HEK293 (cell line): ENCODE results near the gene THAP4.

Source experiments
- CTCF ChIA-PET: fragments of 350-600 bp; formaldehyde crosslinking; extraction: SDS; loops from one replicate; lab custom pipeline; 2021; ENCODE audit warnings: antibody characterized with exemption; lab: Yijun Ruan, JAX
- POLR2A ChIA-PET: fragments of 300-600 bp; formaldehyde crosslinking; extraction: SDS; loops from one replicate; lab custom pipeline; 2020; ENCODE audit warnings: antibody characterized with exemption, inconsistent platforms; lab: Yijun Ruan, JAX
- H3K27ac ChIP-seq: fragments of 200-500 bp; sonication (Bioruptor generic); 2 replicates; pipeline ENCODE4 v1.5.1; 2014; ENCODE audit warnings: low read depth, low read length, control low read depth, inconsistent platforms; ENCODE audit errors: extremely low read depth
- H3K36me3 ChIP-seq, 2 experiments: fragments of 200-500 bp in 1 of 2; sonication (Bioruptor generic) in 1 of 2; 1 replicate in 1 of 2; 2 replicates in 1 of 2; pipeline ENCODE4 v1.5.1; 2014 to 2017; ENCODE audit warnings: inconsistent platforms in 2 of 2, low read length in 2 of 2; ENCODE audit not compliant: control insufficient read depth in 2 of 2, insufficient read depth in 1 of 2
- H3K4me1 ChIP-seq: fragments of 200-500 bp; sonication (Bioruptor generic); 2 replicates; pipeline ENCODE4 v1.5.1; 2014; ENCODE audit warnings: mild to moderate bottlenecking, low read length, inconsistent platforms; ENCODE audit not compliant: control insufficient read depth, insufficient read depth
- H3K4me3 ChIP-seq: 2 replicates; pipeline ENCODE4 v1.5.1; 2011; ENCODE audit warnings: low read depth, mild to moderate bottlenecking, control low read depth, low read length, moderate library complexity
- H3K9me3 ChIP-seq: fragments of 200-500 bp; sonication (Bioruptor generic); 2 replicates; pipeline ENCODE4 v1.5.1; 2014; ENCODE audit warnings: low read depth, low read length, inconsistent platforms; ENCODE audit not compliant: control insufficient read depth, insufficient read depth
- EGR2 ChIP-seq: fragments of 450-650 bp; formaldehyde crosslinking; IDR thresholded peaks from 2 replicates; pipeline ENCODE4 v1.5.1; 2016; ENCODE audit warnings: low read depth, missing biosample characterization, missing genetic modification characterization
- KLF1 ChIP-seq: fragments of 450-650 bp; formaldehyde crosslinking; IDR thresholded peaks from 2 replicates; pipeline ENCODE4 v1.5.1; 2016; ENCODE audit warnings: missing biosample characterization, missing genetic modification characterization
- OSR2 ChIP-seq: fragments of 450-650 bp; formaldehyde crosslinking; IDR thresholded peaks from 2 replicates; pipeline ENCODE4 v1.5.1; 2016; ENCODE audit warnings: missing biosample characterization, missing genetic modification characterization
- ZBTB21 ChIP-seq: fragments of 450-650 bp; formaldehyde crosslinking; IDR thresholded peaks from 2 replicates; pipeline ENCODE4 v1.5.1; 2017; ENCODE audit warnings: missing biosample characterization, missing genetic modification characterization
- ZFHX2 ChIP-seq: fragments of 450-650 bp; formaldehyde crosslinking; conservative IDR thresholded peaks from 2 replicates; pipeline ENCODE4 v1.5.1; 2016; ENCODE audit warnings: missing biosample characterization, missing genetic modification characterization
- ZFP41 ChIP-seq: fragments of 450-650 bp; formaldehyde crosslinking; IDR thresholded peaks from 2 replicates; pipeline ENCODE4 v1.5.1; 2016; ENCODE audit warnings: missing biosample characterization, missing genetic modification characterization, borderline replicate concordance
- ZNF157 ChIP-seq: fragments of 450-650 bp; formaldehyde crosslinking; IDR thresholded peaks from 2 replicates; pipeline ENCODE4 v1.5.1; 2016; ENCODE audit warnings: missing biosample characterization, missing genetic modification characterization
- ZNF202 ChIP-seq: fragments of 450-650 bp; formaldehyde crosslinking; IDR thresholded peaks from 2 replicates; pipeline ENCODE4 v1.5.1; 2016; ENCODE audit warnings: missing biosample characterization, missing genetic modification characterization, borderline replicate concordance
- ZNF214 ChIP-seq: fragments of 450-650 bp; formaldehyde crosslinking; IDR thresholded peaks from 2 replicates; pipeline ENCODE4 v1.5.1; 2017; ENCODE audit warnings: missing biosample characterization, mild to moderate bottlenecking, missing genetic modification characterization, borderline replicate concordance
- ZNF274 ChIP-seq, 2 experiments: fragments of 200-500 bp in 1 of 2; fragments of 450-650 bp in 1 of 2; sonication (Bioruptor generic) in 1 of 2; formaldehyde crosslinking in 1 of 2; IDR thresholded peaks; 2 replicates each; pipeline versions ENCODE4 v1.5.1 to v1.6.1; 2014 to 2016; ENCODE audit warnings: borderline replicate concordance in 1 of 2, inconsistent platforms in 1 of 2, low read length in 1 of 2, missing biosample characterization in 1 of 2, missing genetic modification characterization in 1 of 2
- ZNF280D ChIP-seq: fragments of 450-650 bp; formaldehyde crosslinking; IDR thresholded peaks from 2 replicates; pipeline ENCODE4 v1.5.1; 2016; ENCODE audit warnings: missing biosample characterization, missing genetic modification characterization
- ZNF311 ChIP-seq: fragments of 450-650 bp; formaldehyde crosslinking; IDR thresholded peaks from 2 replicates; pipeline ENCODE4 v1.5.1; 2017; ENCODE audit warnings: missing biosample characterization, missing genetic modification characterization, borderline replicate concordance
- ZNF416 ChIP-seq: fragments of 450-650 bp; formaldehyde crosslinking; IDR thresholded peaks from 2 replicates; pipeline ENCODE4 v1.5.1; 2016; ENCODE audit warnings: missing biosample characterization, missing genetic modification characterization
- ZNF501 ChIP-seq: fragments of 450-650 bp; formaldehyde crosslinking; IDR thresholded peaks from 2 replicates; pipeline ENCODE4 v1.5.1; 2016; ENCODE audit warnings: missing biosample characterization, missing genetic modification characterization
- ZNF645 ChIP-seq: fragments of 450-650 bp; formaldehyde crosslinking; IDR thresholded peaks from 2 replicates; pipeline ENCODE4; 2016; ENCODE audit warnings: missing biosample characterization, missing genetic modification characterization
- ZXDB ChIP-seq: fragments of 450-650 bp; formaldehyde crosslinking; IDR thresholded peaks from 2 replicates; pipeline ENCODE4 v1.5.1; 2016; ENCODE audit warnings: missing biosample characterization, missing genetic modification characterization
- TF ChIP-seq, protein P1 (sequence below): fragments of 450-650 bp; formaldehyde crosslinking; IDR thresholded peaks from 2 replicates; pipeline ENCODE4 v1.5.1; 2016; ENCODE audit warnings: missing biosample characterization, missing genetic modification characterization

THAP4 gene

GRCh38 chr2:241616168-241617125 lies 20.5 kb downstream of the THAP4 start:
- no peak overlapping the region for H3K4me3 ChIP-seq
- H3K36me3 ChIP-seq, result peaks cover 4 to 28% of the 10 kb centered on the region in 2 experiments; a peak in 2 of 3 replicates
- TF ChIP-seq OSR2 (no peak), ZNF416 (tag by site-specific recombination) (no peak), ZNF311 (tag by site-specific recombination) (no peak), ZFP41 (no peak), ZNF645 (tag by site-specific recombination) (no peak), ZNF157 (tag by site-specific recombination) (no peak), ZNF274 (IDR thresholded peaks at IDR 0.05; ENCODE audit: low read length) (no peak), ZNF274 (tag by site-specific recombination; IDR thresholded peaks at IDR 0.05; ENCODE audit: borderline replicate concordance) (no peak), ZXDB (no peak), ZNF214 (no peak)
- TF ChIP-seq, protein P1, sequence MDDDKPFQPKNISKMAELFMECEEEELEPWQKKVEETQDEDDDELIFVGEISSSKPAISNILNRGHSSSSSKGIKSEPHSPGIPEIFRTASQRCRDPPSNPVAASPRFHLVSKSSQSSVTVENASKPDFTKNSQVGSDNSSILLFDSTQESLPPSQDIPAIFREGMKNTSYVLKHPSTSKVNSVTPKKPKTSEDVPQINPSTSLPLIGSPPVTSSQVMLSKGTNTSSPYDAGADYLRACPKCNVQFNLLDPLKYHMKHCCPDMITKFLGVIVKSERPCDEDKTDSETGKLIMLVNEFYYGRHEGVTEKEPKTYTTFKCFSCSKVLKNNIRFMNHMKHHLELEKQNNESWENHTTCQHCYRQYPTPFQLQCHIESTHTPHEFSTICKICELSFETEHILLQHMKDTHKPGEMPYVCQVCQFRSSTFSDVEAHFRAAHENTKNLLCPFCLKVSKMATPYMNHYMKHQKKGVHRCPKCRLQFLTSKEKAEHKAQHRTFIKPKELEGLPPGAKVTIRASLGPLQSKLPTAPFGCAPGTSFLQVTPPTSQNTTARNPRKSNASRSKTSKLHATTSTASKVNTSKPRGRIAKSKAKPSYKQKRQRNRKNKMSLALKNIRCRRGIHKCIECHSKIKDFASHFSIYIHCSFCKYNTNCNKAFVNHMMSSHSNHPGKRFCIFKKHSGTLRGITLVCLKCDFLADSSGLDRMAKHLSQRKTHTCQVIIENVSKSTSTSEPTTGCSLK (tag by site-specific recombination), result no peak
- H3K27ac ChIP-seq, result no peak overlapping the region
- H3K4me1 ChIP-seq, result peaks cover 4% of the 10 kb centered on the region
- ChIA-PET CTCF (interaction anchor here (0.6 kb wide), 1 partner anchor 49 kb away, joined by 3 read pairs; no protein-coding TSS in a partner anchor), POLR2A (no interaction called here)
- H3K9me3 ChIP-seq, result no peaks in the 10 kb centered on the region

GRCh38 chr2:241615522-241616052 lies 21.4 kb downstream of the THAP4 start:
- Histone ChIP-seq H3K36me3 (peaks cover 4 to 26% of the 10 kb centered on the region in 2 experiments; a peak in 2 of 3 replicates), H3K4me1 (peaks cover 6% of the 10 kb centered on the region), H3K9me3 (no peaks in the 10 kb centered on the region), H3K4me3 (no peak overlapping the region), H3K27ac (no peak overlapping the region)
- ChIA-PET CTCF (interaction anchor here (1.1 kb wide), 1 partner anchor 17 kb away, joined by 6 read pairs; no protein-coding TSS in a partner anchor), POLR2A (no interaction called here)
- TF ChIP-seq ZNF202 (tag by site-specific recombination), result no peak
- no peak for TF ChIP-seq ZNF501 (tag by site-specific recombination)
- TF ChIP-seq EGR2 (tag by site-specific recombination), result peak; percentile 59; the same call in 1 of the 2 replicates
- TF ChIP-seq ZFHX2 (tag by site-specific recombination), result peak; percentile 56

- TF ChIP-seq ZBTB21 (tag by site-specific recombination) (no peak), KLF1 (peak; percentile 40; the same call in 1 of the 2 replicates), ZNF280D (tag by site-specific recombination) (no peak)
- H3K4me3 ChIP-seq, result no peak overlapping the region
- no peak overlapping the region for H3K27ac ChIP-seq
- POLR2A ChIA-PET, result no interaction called here
- peaks cover 0 to 21% of the 10 kb centered on the region in 2 experiments; a peak in 2 of 3 replicates for H3K36me3 ChIP-seq
- CTCF ChIA-PET, result interaction anchor here (0.5 to 1.1 kb wide), 2 partner anchors 16 to 44 kb away, joined by 4 to 6 read pairs; no protein-coding TSS in a partner anchor
- H3K4me1 ChIP-seq, result peaks cover 7% of the 10 kb centered on the region
- H3K9me3 ChIP-seq, result no peaks in the 10 kb centered on the region
Measured at GRCh38 chr2:241615041-241615440, 21.9 kb downstream of the THAP4 start.
